ENCODE measurements around the gene GRIP2. TPM values are rescaled to one million over a fixed set of nuclear protein-coding genes. Genes with fewer than 3 reads are reported as not detected.

GRIP2 gene
- total RNA-seq, 1 experiment from 2014 or later: not detected

DNA sequence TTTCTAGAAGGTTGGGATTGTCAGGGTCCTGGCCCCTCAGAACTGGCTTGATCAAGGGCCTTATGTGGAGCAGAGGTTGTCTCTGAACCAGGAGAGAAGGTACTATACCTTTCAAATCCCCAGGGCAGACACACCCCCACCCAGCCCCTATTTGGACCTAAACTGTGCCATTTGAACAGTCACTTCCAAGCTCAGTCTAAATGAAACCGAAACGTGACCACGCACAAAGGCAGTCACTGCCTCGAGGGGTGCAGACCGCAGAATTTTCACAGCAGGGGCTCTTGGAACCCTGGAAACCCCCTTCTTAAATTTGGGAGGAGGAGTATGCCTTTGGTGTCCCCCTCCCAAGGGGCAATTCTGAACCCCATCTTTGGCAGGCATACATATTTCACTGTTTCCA is 53.7 kb downstream of the GRIP2 start:
- no peaks in the 10 kb centered on the region for H3K27me3 Mint-ChIP-seq (ENCODE audit: unreplicated experiment)
- BruUV-seq (replicated peaks): no TSS peak
- no peak overlapping the region for H3K4me3 Mint-ChIP-seq (ENCODE audit: low read depth, unreplicated experiment)
- H3K27ac Mint-ChIP-seq (ENCODE audit: unreplicated experiment): no peak overlapping the region
- no peaks in the 10 kb centered on the region for H3K9me3 Mint-ChIP-seq (ENCODE audit: low read depth, unreplicated experiment)
- intact Hi-C loops (cut with micrococcal nuclease; ENCODE audit: unreplicated experiment): no loop called here
- CTCF ChIA-PET: no interaction called here
- no peaks in the 10 kb centered on the region for H3K4me1 Mint-ChIP-seq (ENCODE audit: low read depth, unreplicated experiment)
- peaks cover 27% of the 10 kb centered on the region for H3K36me3 Mint-ChIP-seq (ENCODE audit: insufficient read depth, unreplicated experiment)
- TF ChIP-seq, protein P1, sequence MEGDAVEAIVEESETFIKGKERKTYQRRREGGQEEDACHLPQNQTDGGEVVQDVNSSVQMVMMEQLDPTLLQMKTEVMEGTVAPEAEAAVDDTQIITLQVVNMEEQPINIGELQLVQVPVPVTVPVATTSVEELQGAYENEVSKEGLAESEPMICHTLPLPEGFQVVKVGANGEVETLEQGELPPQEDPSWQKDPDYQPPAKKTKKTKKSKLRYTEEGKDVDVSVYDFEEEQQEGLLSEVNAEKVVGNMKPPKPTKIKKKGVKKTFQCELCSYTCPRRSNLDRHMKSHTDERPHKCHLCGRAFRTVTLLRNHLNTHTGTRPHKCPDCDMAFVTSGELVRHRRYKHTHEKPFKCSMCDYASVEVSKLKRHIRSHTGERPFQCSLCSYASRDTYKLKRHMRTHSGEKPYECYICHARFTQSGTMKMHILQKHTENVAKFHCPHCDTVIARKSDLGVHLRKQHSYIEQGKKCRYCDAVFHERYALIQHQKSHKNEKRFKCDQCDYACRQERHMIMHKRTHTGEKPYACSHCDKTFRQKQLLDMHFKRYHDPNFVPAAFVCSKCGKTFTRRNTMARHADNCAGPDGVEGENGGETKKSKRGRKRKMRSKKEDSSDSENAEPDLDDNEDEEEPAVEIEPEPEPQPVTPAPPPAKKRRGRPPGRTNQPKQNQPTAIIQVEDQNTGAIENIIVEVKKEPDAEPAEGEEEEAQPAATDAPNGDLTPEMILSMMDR (IDR thresholded peaks at IDR 0.05; ENCODE audit: unreplicated experiment): no peak
- DNase-seq: no peak

DNA sequence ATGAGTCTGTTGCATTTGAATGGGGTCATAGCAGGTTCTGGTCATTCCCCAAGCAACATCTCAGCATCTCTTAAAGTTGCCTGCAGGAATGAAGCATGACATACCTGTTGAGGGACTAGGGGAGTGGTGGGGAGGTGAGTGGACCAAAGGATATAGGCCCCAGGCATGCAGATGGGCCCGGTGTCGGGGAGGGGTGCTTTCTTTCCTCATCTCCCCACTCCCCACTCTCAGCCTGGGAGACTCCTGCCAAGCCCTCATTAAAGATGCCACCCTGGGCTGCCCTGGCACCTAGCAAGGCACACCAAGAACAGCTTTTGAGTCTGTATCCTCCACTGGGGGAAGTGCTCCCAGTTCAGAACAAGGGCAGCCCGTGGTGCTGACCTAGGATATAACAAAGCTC is 54.2 kb downstream of the GRIP2 start:
- intact Hi-C loops (cut with micrococcal nuclease; ENCODE audit: unreplicated experiment): no loop called here
- Mint-ChIP-seq H3K27me3 (ENCODE audit: unreplicated experiment) (no peaks in the 10 kb centered on the region), H3K9me3 (ENCODE audit: low read depth, unreplicated experiment) (no peaks in the 10 kb centered on the region), H3K4me1 (ENCODE audit: low read depth, unreplicated experiment) (no peaks in the 10 kb centered on the region), H3K36me3 (ENCODE audit: insufficient read depth, unreplicated experiment) (peaks cover 27% of the 10 kb centered on the region), H3K27ac (ENCODE audit: unreplicated experiment) (no peak overlapping the region), H3K4me3 (ENCODE audit: low read depth, unreplicated experiment) (no peak overlapping the region)
- CTCF ChIA-PET: no interaction called here
- no peak for DNase-seq
- no TSS peak for BruUV-seq (replicated peaks)
- TF ChIP-seq, protein P1 (IDR thresholded peaks at IDR 0.05; ENCODE audit: unreplicated experiment): no peak

DNA sequence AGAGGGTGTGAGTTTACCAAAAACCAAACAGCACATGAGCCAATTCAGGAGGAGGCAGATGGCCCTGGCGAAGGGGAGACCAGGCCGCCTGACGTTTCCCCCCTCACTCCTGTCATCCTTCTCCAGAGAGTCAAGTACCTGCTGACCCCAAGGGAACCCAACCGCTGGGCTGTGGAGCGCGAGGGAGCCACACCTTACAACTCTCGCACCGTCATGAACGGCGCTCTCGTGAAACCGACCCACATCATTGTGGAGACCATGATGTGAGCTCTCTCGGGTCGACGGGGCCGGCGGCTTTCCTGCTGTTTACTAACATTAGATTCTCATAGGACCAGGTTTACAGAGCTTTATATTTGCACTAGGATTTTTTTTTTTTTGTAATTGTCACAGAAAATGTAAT is 55.4 kb downstream of the GRIP2 start:
- Mint-ChIP-seq H3K4me1 (ENCODE audit: low read depth, unreplicated experiment) (no peaks in the 10 kb centered on the region), H3K4me3 (ENCODE audit: low read depth, unreplicated experiment) (no peak overlapping the region), H3K9me3 (ENCODE audit: low read depth, unreplicated experiment) (no peaks in the 10 kb centered on the region), H3K36me3 (ENCODE audit: insufficient read depth, unreplicated experiment) (peaks cover 28% of the 10 kb centered on the region), H3K27ac (ENCODE audit: unreplicated experiment) (no peak overlapping the region), H3K27me3 (ENCODE audit: unreplicated experiment) (no peaks in the 10 kb centered on the region)
- CTCF ChIA-PET: no interaction called here
- intact Hi-C loops (cut with micrococcal nuclease; ENCODE audit: unreplicated experiment): no loop called here
- BruUV-seq (replicated peaks): no TSS peak
- TF ChIP-seq, protein P1 (IDR thresholded peaks at IDR 0.05; ENCODE audit: unreplicated experiment): no peak
- DNase-seq: no peak

DNA sequence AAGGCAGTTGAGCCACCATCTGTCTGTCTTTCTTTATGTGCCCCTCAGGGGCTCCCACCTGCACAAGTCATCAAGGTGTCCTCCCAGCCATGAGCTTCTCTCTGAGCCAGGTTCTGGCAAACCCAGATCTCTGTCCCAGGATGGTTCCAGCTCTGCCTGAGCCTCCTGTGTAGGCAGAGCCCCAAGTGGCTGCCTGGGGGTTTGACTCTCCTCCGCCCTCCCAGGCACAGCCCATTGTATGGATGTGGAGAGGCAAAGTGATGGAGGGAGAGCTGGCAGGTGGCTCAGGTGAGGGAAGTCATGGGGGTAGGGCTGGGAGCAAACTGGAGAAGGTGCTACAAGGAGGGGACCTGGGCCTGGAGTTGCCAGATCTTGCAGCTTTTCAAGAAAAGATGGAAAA is 56.9 kb downstream of the GRIP2 start:
- H3K27me3 Mint-ChIP-seq (ENCODE audit: unreplicated experiment): no peaks in the 10 kb centered on the region
- CTCF ChIA-PET: interaction anchor here (0.6 kb wide), 1 partner anchor 26 kb away, joined by 3 read pairs; no protein-coding TSS in a partner anchor
- H3K36me3 Mint-ChIP-seq (ENCODE audit: insufficient read depth, unreplicated experiment): peaks cover 33% of the 10 kb centered on the region
- H3K4me1 Mint-ChIP-seq (ENCODE audit: low read depth, unreplicated experiment): no peaks in the 10 kb centered on the region
- no peak overlapping the region for H3K4me3 Mint-ChIP-seq (ENCODE audit: low read depth, unreplicated experiment)
- BruUV-seq (replicated peaks): no TSS peak
- no peaks in the 10 kb centered on the region for H3K9me3 Mint-ChIP-seq (ENCODE audit: low read depth, unreplicated experiment)
- H3K27ac Mint-ChIP-seq (ENCODE audit: unreplicated experiment): no peak overlapping the region
- TF ChIP-seq, protein P1 (IDR thresholded peaks at IDR 0.05; ENCODE audit: unreplicated experiment): no peak
- no peak for DNase-seq
- intact Hi-C loops (cut with micrococcal nuclease; ENCODE audit: unreplicated experiment): no loop called here

All from Calu3 (cell line).